GM12874 (cell line): ENCODE results near the gene CDC42BPG.

ENCODE experiments used
- CTCF ChIP-seq: IDR thresholded peaks from 2 replicates; pipeline ENCODE4 v1.5.1; 2011; ENCODE audit warnings: low read depth, mild to moderate bottlenecking, control low read depth, low read length, moderate library complexity; ENCODE audit not compliant: insufficient read depth

CDC42BPG gene

GRCh38 chr11:64890522-64890939 is 46.1 kb upstream of the CDC42BPG start:
- TF ChIP-seq CTCF: no peak

GRCh38 chr11:64888729-64889511 is 44.5 kb upstream of the CDC42BPG start:
- no peak for TF ChIP-seq CTCF

GRCh38 chr11:64888406-64888728 is 43.9 kb upstream of the CDC42BPG start:
- no peak for TF ChIP-seq CTCF

GRCh38 chr11:64887757-64888405 is 43.4 kb upstream of the CDC42BPG start:
- peak; percentile 98 for TF ChIP-seq CTCF

GRCh38 chr11:64887234-64887756 is 42.8 kb upstream of the CDC42BPG start:
- TF ChIP-seq CTCF: no peak

- no peak for TF ChIP-seq CTCF
Observed at GRCh38 chr11:64885367-64886286, 41.2 kb upstream of the CDC42BPG start.

GRCh38 chr11:64884019-64884418 is 39.6 kb upstream of the CDC42BPG start:
- no peak for TF ChIP-seq CTCF
